HG03095 (cell line): Measurements from ENCODE around the gene ARHGAP8.

Source experiments
- ATAC-seq: cut with Tn5 transposase; IDR thresholded peaks from one replicate; pipeline ENCODE4 v1.9.1; 2021; ENCODE audit warnings: moderate library complexity; ENCODE audit not compliant: unreplicated experiment

ARHGAP8 gene

GRCh38 chr22:44764373-44764772 is 12.0 kb downstream of the ARHGAP8 start:
- no peak for ATAC-seq

- ATAC-seq, result no peak
These were observed 12.6 kb downstream of the ARHGAP8 start for GRCh38 chr22:44764974-44765373.

- no peak for ATAC-seq
These were observed 13.4 kb downstream of the ARHGAP8 start for GRCh38 chr22:44765571-44766285.

- ATAC-seq, result no peak
These were observed 20.7 kb downstream of the ARHGAP8 start for GRCh38 chr22:44773082-44773481.

- no peak for ATAC-seq
These were observed 23.5 kb downstream of the ARHGAP8 start for GRCh38 chr22:44775862-44776261.

- no peak for ATAC-seq
These were observed 24.4 kb downstream of the ARHGAP8 start for GRCh38 chr22:44776605-44777363.

- ATAC-seq, result no peak
These were observed 25.0 kb downstream of the ARHGAP8 start for GRCh38 chr22:44777364-44777755.

GRCh38 chr22:44780876-44781449 is 28.6 kb downstream of the ARHGAP8 start:
- no peak for ATAC-seq

- no peak for ATAC-seq
These were observed 30.1 kb downstream of the ARHGAP8 start for GRCh38 chr22:44782363-44782963.

- no peak for ATAC-seq
These were observed 30.7 kb downstream of the ARHGAP8 start for GRCh38 chr22:44783091-44783490.

GRCh38 chr22:44783581-44783980 is 31.2 kb downstream of the ARHGAP8 start:
- no peak for ATAC-seq

GRCh38 chr22:44786136-44786535 is 33.8 kb downstream of the ARHGAP8 start:
- ATAC-seq, result no peak

- no peak for ATAC-seq
These were observed 34.2 kb downstream of the ARHGAP8 start for GRCh38 chr22:44786610-44787009.

GRCh38 chr22:44787832-44788231 is 35.5 kb downstream of the ARHGAP8 start:
- no peak for ATAC-seq

- no peak for ATAC-seq
These were observed 40.7 kb downstream of the ARHGAP8 start for GRCh38 chr22:44793106-44793505.

GRCh38 chr22:44793506-44794172 is 41.3 kb downstream of the ARHGAP8 start:
- no peak for ATAC-seq

- no peak for ATAC-seq
These were observed 43.6 kb downstream of the ARHGAP8 start for GRCh38 chr22:44795701-44796630.

- no peak for ATAC-seq
These were observed 44.9 kb downstream of the ARHGAP8 start for GRCh38 chr22:44797181-44797725.

GRCh38 chr22:44799077-44799945 is 46.9 kb downstream of the ARHGAP8 start:
- no peak for ATAC-seq
